Adipose tissue (tissue), 3 donors: ENCODE results near the gene HID1. TPM values are rescaled to one million over a fixed set of nuclear protein-coding genes. Genes with fewer than 3 reads are reported as not detected.

Experiments used
- H3K27ac ChIP-seq: one replicate; pipeline ENCODE4 v1.5.1; 2013; ENCODE audit warnings: low read depth, low read length
- WGBS, 3 donors: extraction: QIAGEN DNeasy Blood & Tissue Kit; methylation state at CpG; one replicate each; pipeline ENCODE4 v1.1.7; 2013; 5-methylcytosine and 5-hydroxymethylcytosine counted together
- polyA plus RNA-seq, 3 donors: library from polyadenylated mRNA; stranded (reverse); fragments of 200-250 nt; gene quantifications; one replicate each; pipeline ENCODE4 v1.2.3, GENCODE V29; 2013
- donor health status: healthy with polysubstance abuse.
- donor health status: Bipolar disorder and iron deficiency.
- donor health status: healthy.

The HID1 gene
- polyA plus RNA-seq, 3 donors: 13.8 to 98.5 (median 26.3) TPM

DNA sequence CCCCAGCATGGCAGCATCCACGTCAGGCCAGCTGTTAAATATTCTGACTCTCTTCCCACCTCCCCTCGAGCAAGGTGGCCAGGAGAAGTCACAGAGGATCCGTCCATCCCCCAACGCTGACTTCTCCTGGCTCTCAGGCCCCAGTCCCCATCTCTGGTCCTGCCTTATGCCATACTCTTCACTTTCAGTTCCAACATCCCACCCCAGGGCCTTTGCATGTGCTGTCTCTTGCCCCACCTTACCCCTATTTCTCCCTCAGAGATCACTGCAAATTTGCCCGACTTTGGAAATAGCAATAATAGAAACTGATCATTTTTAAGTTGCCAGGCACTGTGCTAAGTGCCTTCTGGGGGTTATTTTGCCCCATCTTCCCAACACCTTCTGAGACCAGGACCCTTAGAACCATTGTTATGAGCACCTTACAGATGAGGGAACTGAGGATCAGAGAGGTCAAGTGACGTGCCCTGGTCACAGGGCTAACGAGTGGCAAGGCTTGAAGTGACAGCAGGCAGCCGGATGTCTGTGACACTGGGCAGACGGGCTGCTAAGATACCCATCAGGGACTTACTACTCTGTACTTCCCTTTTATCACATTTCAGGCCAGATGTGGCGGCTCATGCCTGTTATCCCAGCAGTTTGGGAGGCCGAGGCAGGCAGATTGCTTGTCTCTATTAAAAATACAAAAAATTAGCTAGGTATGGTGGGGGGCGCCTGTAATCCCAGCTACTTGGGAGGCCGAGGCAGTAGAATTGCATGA, 17.7 kb downstream of the HID1 start:
- H3K27ac ChIP-seq: no peak overlapping the region
- WGBS, 3 donors: 61 to 82% (median 72%) methylated on average over 13 of the region's 13 CpGs

DNA sequence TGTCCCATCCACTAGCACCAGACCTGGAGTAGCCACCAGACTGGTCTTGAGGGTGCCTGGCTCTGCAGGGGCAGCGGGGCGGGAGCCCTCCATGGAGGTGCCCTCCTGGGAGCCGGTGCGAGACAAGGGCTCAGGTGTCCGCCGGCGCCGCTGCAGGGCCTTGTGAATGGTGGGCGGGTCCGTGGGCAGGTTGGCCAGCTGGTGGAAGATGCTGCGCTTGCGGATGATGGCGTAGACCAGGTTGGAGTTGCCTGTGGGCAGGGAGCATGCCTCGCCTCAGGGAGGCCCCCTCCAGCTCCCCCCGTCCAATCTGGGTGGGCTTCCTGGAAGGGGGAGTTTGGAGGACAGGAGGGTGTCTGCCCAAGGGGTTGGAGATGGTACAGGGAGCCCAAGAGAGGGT, 18.4 kb downstream of the HID1 start:
- H3K27ac ChIP-seq: no peak overlapping the region
- WGBS, 3 donors: 90 to 93% (median 92%) methylated on average over 15 of the region's 15 CpGs

- 83 to 86% (median 86%) methylated on average over 9 to 11 of the region's 11 CpGs for WGBS, 3 donors
- H3K27ac ChIP-seq: no peak overlapping the region
Measured at GRCh38 chr17:74953134-74953687, 19.3 kb downstream of the HID1 start.

DNA sequence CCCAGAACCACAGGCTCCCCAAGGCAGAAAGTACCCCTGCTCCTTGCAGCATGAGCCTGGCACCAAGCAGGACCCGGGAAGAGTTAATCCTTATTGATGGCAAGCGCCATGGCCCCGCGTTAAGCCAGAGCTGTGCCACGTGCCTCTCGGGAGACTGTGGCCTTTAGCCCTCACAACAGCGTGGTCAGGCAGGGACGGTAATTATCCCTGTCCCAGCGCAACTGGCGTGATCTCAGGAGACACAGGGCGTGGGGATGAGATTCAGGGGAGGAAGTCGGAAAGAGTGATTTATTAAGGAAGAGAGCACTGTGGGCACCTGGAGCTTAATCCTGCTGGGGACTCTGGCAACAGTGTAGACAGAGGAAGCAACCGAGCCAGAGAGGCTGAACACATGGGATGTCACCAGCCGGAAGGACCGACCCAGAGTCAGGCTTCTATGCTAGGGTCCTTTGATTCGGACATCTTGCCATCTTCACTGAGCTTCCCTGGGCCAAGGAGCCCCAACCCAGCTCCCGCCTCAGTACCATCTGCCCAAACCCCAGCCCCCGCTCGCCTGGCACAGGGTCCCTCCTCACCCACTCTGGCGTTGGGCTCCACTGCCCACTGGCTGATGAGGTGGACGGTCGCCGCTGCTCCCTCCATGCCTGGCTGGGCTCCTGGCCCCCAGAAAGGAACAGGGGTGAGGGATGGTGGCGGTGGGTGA, 20.0 kb downstream of the HID1 start:
- 74 to 83% (median 78%) methylated on average over 24 of the region's 24 CpGs for WGBS, 3 donors
- H3K27ac ChIP-seq: no peak overlapping the region

- no peak overlapping the region for H3K27ac ChIP-seq
- WGBS, 3 donors: 75 to 82% (median 75%) methylated on average over 29 to 32 of the region's 32 CpGs
Measured at GRCh38 chr17:74951680-74952421, 20.7 kb downstream of the HID1 start.

DNA sequence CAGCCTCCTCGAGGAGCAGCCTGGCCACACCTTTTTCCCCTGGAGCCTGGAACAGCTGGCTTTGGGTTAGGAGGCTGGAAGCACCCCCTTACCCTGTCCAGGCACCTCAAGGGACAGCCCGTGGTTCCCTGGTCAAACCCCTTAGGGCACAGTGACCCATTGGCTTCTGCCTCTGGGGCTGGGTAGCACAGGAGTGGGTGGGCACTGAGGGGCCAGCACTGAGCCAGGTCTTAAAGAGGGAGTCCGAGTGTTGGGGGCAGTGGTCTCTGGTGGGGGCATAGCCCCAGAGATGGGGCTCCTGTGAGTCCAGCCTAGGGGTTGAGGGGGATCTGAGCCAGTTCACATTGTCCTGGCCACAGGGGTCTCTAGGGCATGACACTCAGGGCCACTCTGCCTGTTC, 21.5 kb downstream of the HID1 start:
- H3K27ac ChIP-seq: no peak overlapping the region
- 62 to 69% (median 65%) methylated on average over 3 of the region's 3 CpGs for WGBS, 3 donors

DNA sequence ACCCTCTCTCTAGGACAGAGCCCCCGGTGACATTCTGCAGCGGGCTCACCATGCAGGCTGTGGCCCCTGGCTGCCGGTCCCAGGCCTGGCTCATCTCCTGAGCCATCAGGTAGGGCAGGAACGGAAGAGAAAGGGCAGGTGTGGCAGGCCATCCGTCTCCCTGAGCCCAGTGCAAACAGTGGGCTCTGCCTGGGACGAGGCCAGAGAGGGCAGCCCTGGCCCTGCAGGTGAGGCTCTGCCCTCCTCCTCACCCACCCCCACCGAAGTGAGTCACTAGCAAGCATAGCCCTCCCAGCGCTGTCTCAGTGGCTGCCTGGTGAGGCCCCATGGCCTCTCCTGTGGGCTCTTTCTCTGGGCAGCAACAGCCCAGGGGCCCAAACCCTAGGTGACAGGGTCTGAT, 22.4 kb downstream of the HID1 start:
- H3K27ac ChIP-seq: no peak overlapping the region
- 44 to 68% (median 52%) methylated on average over 6 to 8 of the region's 8 CpGs for WGBS, 3 donors

DNA sequence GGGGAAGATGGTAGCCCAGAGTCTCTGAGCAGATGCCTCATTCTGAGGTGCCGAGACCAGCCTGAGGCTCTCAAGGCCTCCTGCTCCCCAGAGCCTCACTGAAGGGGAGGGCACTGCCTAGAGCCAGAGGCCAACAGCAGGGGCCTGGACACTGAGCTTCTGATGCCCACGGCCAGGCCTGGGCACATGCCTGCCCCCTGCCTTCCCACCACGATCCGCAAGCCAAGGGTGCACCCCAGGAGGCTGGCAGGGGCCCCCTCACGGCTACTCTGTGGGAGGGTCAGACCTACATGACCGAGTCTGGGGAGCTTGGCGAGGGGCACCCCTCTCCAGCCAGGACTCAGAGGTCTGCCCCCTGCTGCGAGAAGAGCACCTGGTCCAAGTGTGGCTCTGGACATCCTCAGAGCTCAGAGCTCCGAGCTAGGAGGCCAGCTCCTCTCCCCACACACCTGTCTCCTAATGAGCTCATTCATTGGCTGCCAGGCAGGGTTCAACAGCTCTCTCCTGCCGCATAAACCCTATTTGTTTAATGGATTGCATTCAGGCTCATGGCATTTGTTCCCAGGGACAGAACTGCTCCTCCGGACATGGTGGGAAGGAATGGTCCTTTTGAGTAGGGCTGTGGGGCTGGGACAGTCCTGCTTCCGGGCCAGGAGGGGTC, 23.0 kb downstream of the HID1 start:
- H3K27ac ChIP-seq: no peak overlapping the region
- 42 to 62% (median 61%) methylated on average over 11 to 12 of the region's 12 CpGs for WGBS, 3 donors

DNA sequence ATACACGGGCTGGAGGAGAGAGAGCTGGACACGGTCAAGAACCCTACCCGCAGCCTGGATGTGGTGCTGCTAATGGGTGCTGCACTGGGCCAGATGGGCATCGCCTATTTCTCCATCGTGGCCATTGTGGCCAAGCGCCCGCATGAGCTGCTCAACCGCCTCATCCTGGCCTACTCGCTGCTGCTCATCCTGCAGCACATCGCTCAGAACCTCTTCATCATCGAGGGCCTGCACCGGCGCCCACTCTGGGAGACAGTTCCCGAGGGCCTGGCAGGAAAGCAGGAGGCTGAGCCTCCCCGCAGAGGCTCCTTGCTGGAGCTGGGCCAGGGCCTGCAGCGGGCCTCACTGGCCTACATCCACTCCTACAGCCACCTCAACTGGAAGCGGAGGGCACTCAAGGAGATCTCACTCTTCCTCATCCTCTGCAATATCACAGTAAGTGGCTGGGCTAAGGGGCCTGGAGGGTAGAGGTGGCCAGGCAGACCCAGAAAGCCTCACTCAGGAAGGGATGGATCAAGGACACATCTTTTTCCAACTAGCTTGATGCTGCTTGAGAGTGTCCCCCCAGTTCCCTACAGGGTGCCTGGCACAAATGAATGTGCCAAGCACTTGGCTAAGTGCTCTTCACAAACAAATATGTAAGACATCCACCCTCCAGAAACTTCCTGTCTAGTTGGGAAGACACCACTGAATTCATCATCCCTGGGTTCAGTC, 25.4 kb downstream of the HID1 start:
- 89 to 94% (median 91%) methylated on average over 17 of the region's 17 CpGs for WGBS, 3 donors

DNA sequence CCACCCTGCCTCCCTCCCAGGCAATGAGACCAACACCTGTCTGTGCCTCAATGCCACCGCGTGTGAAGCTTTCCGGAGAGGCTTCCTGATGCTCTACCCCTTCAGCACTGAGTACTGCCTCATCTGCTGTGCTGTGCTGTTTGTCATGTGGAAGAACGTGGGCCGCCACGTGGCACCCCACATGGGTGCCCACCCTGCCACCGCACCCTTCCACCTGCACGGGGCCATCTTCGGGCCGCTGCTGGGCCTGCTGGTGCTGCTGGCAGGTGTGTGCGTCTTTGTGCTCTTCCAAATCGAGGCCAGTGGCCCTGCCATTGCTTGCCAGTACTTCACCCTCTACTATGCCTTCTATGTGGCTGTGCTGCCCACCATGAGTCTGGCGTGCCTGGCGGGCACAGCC, 25.9 kb downstream of the HID1 start:
- H3K27ac ChIP-seq: no peak overlapping the region
- 84 to 92% (median 86%) methylated on average over 14 of the region's 14 CpGs for WGBS, 3 donors

More for the DNA sequence above, 25.4 kb downstream of the HID1 start:
- no peak overlapping the region for H3K27ac ChIP-seq

GRCh38 chr17:74945543-74945942, 27.0 kb downstream of the HID1 start:
- H3K27ac ChIP-seq: no peak overlapping the region
- 47 to 52% (median 49%) methylated on average over 6 of the region's 6 CpGs for WGBS, 3 donors

GRCh38 chr17:74943808-74944522, 28.6 kb downstream of the HID1 start:
- 67 to 70% (median 68%) methylated on average over 13 of the region's 13 CpGs for WGBS, 3 donors
- H3K27ac ChIP-seq: no peak overlapping the region

- H3K27ac ChIP-seq: no peak overlapping the region
- WGBS, 3 donors: 73 to 82% (median 78%) methylated on average over 20 to 21 of the region's 21 CpGs
Measured at GRCh38 chr17:74941128-74941725, 31.3 kb downstream of the HID1 start.

DNA sequence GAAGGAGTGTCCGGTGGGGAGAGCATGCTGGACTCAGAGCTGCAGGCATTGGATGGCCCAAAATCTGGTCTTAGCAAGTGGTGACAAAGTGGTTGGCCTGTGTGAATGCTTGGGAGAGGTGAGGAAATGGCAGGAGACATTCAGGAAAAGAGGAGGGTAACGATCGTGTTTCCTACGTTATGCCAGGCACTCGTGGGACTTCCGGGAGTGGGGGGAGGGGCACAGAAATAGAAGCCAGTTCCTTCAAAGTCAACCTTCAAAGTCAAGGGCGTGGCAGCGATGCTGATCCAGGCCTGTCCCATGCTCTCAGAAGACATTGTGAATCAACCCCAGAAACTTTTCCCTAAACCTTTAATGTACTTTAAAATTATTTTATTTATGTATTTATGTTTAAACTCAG, 33.0 kb downstream of the HID1 start:
- H3K27ac ChIP-seq: no peak overlapping the region
- WGBS, 3 donors: 46 to 51% (median 48%) methylated on average over 8 of the region's 8 CpGs

- H3K27ac ChIP-seq: no peak overlapping the region
- WGBS, 3 donors: 60 to 80% (median 77%) methylated on average over 8 of the region's 8 CpGs
Measured at GRCh38 chr17:74938194-74938950, 34.2 kb downstream of the HID1 start.
